ENCODE results near the gene BNIP2.

BNIP2 gene

GRCh38 chr15:59611276-59612260 is 77.6 kb downstream of the BNIP2 start, which contains the start of gene GCNT3:
GCNT3 (plus strand) TSS chr15:59611783; CDS start chr15:59618239, 6,456 bp downstream.
- Histone ChIP-seq H3K36me3 (no peaks in the 10 kb centered on the region), H3K9me3 (peaks cover 22% of the 10 kb centered on the region; the same call in 1 of the 2 replicates), H3K4me2 (no peak within 1 kb of the TSS), H4K20me1 (no peaks in the 10 kb centered on the region), H3K27me3 (no peaks in the 10 kb centered on the region), H3K4me3 (no peak within 1 kb of the TSS), H3K27ac (no peak within 1 kb of the TSS), H3K9ac (no peak within 1 kb of the TSS), H3K4me1 (peaks cover 18% of the 10 kb centered on the region)
- no peak for TF ChIP-seq Cebpa-rat (IDR thresholded peaks at IDR 0.05)

GRCh38 chr15:59609730-59610712 is 79.1 kb downstream of the BNIP2 start:
- no peak overlapping the region for H3K4me3 ChIP-seq
- H3K9ac ChIP-seq: no peak overlapping the region
- H4K20me1 ChIP-seq: no peaks in the 10 kb centered on the region
- TF ChIP-seq Cebpa-rat (IDR thresholded peaks at IDR 0.05): no peak
- no peak overlapping the region for H3K4me2 ChIP-seq
- no peak overlapping the region for H3K27ac ChIP-seq
- no peaks in the 10 kb centered on the region for H3K36me3 ChIP-seq
- H3K27me3 ChIP-seq: no peaks in the 10 kb centered on the region
- H3K9me3 ChIP-seq: peaks cover 22% of the 10 kb centered on the region; the same call in 1 of the 2 replicates
- peaks cover 9% of the 10 kb centered on the region for H3K4me1 ChIP-seq
